NCI-H226 (cell line): ENCODE results near the gene SKOR1.
A peak's percentile ranks its signal among the peaks of the same experiment; 100 is the strongest.

Experiments
- DNase-seq: peaks from one replicate; pipeline ENCODE4 v3.0.0-alpha.2; 2015

Gene SKOR1

DNA sequence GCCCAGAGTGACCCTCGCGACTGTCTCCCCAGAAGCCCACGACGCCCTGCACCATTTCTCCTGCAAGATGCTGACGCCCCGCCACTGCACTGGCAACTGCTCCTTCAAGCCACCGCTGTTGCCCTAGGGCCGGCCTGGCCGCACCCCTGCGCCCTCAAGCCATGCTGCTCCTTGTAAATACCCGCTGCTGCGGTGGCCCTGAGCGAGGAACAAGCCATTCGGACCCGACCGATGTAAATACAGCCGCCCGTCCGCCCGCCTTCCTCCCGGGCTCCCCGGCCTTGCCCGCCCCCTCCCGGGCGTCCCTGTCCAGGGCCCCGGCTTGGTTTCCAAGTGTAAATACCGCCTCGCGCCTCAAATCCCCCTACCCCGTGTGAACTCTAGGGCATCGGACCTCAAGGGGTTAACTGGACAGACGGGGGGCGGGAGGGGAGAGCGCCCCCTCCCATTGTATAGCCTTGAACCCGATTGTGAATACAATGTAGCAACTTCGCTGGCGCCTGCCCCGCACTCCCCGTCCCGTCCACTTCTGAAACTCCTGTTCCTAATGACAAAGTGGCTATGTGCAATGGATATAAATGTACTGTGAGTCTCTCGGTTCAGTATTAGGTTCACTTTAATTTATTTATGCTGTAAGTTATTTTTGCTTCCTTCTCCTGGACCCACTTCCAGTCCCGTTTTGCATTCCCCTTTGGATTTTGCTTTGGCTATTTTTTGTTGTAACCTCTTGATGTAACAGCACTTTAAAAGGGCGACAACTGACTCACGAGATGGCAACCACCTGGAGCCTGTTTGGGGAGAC lies 8.6 kb downstream of the SKOR1 start:
- DNase-seq = no peak

GRCh38 chr15:67834581-67835296 lies 9.4 kb downstream of the SKOR1 start:
- DNase-seq = no peak

DNA sequence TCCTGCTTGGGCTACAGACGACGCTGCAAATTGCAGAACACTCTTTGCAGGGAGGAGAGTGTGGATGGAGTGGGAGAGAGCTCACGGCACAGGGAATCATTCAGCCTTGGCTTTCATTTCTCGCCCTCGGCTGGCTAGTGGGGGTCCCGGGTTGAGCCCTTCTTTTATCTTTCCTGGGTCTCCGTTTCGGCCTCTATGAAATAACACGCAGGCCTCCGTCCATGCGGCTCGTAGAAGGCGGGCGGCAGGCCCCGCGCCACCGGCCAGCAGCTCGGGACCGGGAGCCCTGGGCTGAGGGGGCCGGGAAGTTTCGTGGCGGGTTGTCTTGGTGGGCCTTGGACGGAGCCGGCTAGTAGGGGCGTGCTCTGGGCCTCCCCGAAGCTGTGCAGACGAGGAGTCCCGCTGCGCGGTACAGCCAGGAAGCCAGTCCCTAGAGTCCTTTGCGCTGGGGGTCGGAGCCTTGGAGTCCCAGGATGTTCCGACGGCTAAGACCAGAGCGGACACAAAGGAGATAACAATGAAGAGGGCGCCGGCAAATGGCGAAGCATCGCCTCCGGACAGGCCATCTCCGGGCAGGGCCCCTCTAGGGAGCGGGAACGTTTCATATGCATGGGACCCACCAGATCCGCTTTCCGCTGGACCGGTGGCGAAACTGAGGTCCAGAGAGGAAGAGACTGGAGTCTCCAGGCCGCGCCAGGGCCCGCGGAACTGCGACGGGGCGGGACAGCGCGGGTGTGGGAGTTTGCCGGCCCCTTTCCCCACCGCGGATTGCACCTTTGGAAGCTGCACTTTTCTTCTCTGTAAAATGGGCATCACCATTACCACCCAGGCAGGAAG lies 10.2 kb downstream of the SKOR1 start:
- DNase-seq = no peak

- no peak for DNase-seq
Observed at GRCh38 chr15:67836134-67836455, 10.8 kb downstream of the SKOR1 start.

- no peak for DNase-seq
Observed at GRCh38 chr15:67836477-67836876, 11.2 kb downstream of the SKOR1 start.

GRCh38 chr15:67836955-67837354 lies 11.6 kb downstream of the SKOR1 start:
- no peak for DNase-seq

DNA sequence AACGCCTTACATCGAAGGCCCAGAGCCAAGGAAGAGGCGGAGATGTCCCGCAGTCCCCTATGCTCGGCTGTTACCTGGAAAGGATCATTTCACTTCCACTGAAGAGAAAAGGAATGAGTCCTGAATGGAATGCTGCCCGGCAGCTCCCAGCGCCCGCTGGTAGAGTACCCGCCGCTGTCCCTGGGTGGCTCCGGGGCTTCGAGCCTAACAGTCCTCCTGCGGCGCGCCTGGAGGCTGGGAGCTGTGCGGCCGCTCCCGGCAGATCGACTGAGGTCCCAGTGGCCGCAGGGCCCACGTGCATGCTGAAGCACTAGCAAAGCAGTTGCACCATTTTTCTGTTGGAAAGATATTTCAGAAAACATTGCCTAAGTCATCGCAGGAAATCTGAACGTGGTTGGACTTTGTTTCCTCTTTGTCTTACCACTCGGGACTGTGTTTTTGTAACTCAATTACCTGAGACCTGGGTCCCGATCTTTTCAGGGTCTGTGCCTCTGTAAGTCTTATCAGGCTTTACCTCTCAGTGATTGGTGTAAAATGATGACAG lies 13.6 kb downstream of the SKOR1 start:
- DNase-seq = no peak

- peak; percentile 61 for DNase-seq
Observed at GRCh38 chr15:67839499-67839928, 14.2 kb downstream of the SKOR1 start.

DNA sequence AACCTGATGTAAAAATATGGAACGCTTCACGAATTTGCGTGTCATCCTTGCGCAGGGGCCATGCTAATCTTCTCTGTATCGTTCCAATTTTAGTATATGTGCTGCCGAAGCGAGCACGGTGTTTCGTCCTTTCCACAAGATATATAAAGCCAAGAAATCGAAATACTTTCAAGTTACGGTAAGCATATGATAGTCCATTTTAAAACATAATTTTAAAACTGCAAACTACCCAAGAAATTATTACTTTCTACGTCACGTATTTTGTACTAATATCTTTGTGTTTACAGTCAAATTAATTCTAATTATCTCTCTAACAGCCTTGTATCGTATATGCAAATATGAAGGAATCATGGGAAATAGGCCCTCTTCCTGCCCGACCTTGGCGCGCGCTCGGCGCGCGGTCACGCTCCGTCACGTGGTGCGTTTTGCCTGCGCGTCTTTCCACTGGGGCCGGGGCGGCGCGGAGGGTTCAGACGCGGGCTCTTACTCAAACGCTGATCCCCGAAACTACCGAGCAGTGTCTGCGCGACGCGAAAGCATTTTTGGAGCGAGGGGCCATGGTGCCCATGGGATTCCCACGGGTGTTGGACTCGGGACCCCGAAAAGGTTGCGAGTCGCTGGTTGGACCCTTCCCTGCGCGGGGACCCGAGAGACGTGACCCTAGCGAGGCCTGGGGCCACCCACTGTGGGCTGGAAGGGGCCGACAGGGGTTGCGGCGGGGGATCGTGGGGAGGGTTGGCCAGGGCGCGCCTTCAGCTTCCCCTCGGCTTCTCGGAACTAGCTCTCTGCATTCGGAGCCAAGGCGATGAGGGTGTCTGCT lies 14.8 kb downstream of the SKOR1 start, which contains the start of gene RNU6-1:
TSS of gene RNU6-1 (minus strand) at position 117 of the 820 bp plus-strand sequence.
- peak; percentile 93 for DNase-seq

DNA sequence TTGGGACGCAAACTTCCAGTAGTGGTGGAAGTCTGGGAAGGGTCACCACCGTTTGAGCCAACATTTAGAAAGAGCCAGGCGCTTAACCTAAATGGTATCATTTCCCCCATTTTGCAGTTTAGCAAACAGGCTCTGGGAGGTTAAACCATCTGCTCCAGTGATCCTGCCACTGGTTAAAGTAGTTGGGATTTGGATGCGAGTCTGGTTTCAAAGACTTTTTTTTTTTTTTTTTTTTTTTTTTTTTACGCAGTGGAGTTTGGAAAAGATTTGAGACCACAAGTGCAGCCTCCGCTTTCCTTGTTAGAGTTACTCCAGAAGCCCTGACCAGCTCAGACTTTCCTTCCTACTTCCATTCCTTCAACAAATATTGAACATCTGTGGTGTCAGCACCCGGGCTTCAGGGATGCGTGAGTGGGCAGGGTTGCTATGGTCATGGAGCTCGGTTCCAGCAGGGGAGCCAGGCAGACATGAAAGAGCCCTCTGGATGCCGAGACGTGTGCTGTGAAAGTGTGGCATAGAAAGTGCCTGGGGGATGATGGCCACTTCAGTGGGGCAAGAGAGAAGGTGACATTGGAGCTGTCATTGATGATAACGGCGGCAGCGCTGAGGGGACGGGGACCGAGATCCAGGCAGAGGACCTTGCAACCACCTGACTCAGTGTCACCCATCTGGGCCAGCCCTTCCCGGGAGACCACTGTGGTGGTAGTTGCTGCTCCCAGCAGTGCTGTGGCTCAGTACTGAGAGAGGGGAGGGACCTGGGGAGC lies 15.6 kb downstream of the SKOR1 start:
- DNase-seq = no peak

- no peak for DNase-seq
Observed at GRCh38 chr15:67841513-67841762, 16.1 kb downstream of the SKOR1 start.

DNA sequence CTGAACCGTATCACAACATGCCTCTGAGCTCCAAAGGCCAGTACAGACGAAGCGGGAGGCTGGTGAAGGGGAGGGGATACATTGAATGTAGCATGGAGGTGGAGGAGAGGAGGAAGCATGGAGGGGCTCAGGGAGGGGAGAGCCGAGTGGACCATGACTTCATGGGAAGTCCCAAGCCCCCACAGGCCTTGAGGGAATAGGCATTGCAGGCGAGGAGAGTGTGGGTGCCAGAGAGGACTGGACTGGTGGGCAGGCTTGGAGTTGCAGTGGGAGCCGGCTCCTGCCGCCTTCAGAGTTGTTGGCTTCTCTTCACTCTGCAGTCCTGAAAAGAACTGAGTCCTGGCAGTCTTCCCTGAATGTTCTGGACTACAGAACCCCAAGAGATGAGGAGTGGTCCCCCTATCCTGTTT lies 17.8 kb downstream of the SKOR1 start:
- DNase-seq = no peak

DNA sequence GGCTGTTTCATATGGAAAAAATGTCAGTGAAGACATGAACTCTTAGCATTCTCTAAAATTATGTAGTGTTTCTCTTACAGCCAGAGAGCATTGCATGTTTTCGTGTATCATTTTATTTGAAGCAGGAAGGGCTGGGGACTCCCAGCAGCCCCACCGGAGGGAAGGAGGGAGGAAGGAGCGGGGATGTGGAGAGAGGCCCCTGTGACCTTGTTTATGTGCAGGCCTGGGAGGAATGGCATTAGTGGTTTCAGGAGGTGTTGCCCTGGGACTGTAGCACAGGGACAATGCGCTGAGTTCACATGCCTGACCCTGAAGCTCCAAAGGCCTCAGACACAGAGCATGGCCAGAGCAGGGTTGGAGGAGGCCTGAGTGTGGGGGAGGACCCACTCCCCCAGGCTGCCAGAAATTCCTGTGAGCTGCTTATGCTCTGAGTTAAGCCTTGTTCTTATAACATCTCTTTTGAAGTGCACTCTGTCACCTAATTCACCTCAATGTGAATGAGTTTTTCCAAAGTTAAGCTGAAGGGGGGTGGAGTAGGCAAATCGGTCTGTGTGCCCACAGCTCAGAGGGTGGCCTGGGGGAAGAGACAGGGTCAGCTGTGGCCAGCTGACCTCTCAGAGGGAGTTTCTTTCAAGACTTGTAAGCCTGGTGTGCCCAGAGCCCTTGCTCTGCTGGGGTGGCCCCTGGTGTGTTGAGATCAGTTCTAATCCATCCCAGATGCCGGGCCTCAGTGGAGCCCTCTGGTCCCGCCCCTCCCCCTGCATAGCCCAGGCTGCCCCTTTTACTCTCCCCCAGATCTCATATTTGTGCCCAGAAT lies 18.5 kb downstream of the SKOR1 start:
- DNase-seq = peak; percentile 92

- DNase-seq = no peak
Observed at GRCh38 chr15:67845974-67846373, 20.7 kb downstream of the SKOR1 start.

DNA sequence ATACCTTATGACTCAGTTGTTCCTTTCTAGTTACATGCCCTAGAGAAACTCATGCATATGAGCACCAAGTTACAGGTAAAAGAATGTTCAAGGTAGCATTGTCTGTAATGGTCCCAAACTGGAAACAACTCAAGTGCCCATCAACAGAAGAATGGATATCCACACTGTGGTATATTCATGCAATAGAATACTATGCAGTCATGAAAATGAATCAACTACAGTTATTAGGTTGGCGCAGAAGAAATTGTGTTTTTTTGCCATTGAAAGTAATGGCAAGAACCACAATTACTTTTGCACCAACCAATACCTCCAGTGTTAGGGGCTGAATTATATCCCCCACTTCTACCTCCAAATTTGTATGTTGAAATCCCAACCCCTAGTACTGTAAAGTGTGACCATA lies 24.2 kb downstream of the SKOR1 start:
- no peak for DNase-seq

GRCh38 chr15:67850336-67850735 lies 25.0 kb downstream of the SKOR1 start:
- no peak for DNase-seq

- DNase-seq = peak; percentile 65
Observed at GRCh38 chr15:67850994-67851571, 25.8 kb downstream of the SKOR1 start.

- no peak for DNase-seq
Observed at GRCh38 chr15:67852418-67852817, 27.1 kb downstream of the SKOR1 start.

- DNase-seq = no peak
Observed at GRCh38 chr15:67853454-67853853, 28.1 kb downstream of the SKOR1 start.

GRCh38 chr15:67854358-67854757 lies 29.0 kb downstream of the SKOR1 start:
- DNase-seq = no peak

DNA sequence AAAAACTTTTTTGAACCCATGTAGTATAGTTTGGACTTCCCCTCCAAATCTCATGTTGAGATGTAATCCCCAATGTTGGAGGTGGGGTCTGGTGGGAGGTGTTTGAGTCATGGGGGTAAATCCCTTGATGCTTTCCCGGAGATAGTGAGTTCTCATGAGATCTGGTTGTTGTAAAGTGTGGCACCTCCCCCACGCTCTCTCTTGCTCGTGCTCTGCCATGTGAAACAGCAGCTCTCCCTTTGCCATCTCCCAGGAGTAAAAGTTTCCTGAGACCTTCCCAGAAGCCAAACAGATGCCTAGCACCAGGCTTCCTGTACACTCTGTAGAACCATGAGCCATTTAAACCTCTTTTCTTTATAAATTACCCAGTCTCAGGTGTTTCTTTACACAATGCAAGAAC lies 30.5 kb downstream of the SKOR1 start:
- no peak for DNase-seq
